NCI-H226 (cell line): ENCODE measurements around the gene MMP27.
A peak's percentile ranks its signal among the peaks of the same experiment; 100 is the strongest.

ENCODE experiments used
- DNase-seq: peaks from one replicate; pipeline ENCODE4 v3.0.0-alpha.2; 2015

MMP27 gene

GRCh38 chr11:102703826-102704493, 1.6 kb downstream of the MMP27 start:
- DNase-seq, result no peak

GRCh38 chr11:102695201-102695600, 10.4 kb downstream of the MMP27 start:
- DNase-seq, result no peak

GRCh38 chr11:102685754-102686153, 19.8 kb downstream of the MMP27 start:
- no peak for DNase-seq

- DNase-seq, result no peak
These were observed 20.2 kb downstream of the MMP27 start for GRCh38 chr11:102685338-102685737.

GRCh38 chr11:102683277-102683676, 22.3 kb downstream of the MMP27 start:
- DNase-seq, result no peak

- no peak for DNase-seq
These were observed 24.6 kb downstream of the MMP27 start for GRCh38 chr11:102680945-102681344.

- no peak for DNase-seq
These were observed 27.5 kb downstream of the MMP27 start for GRCh38 chr11:102678022-102678421.

- DNase-seq, result no peak
These were observed 29.5 kb downstream of the MMP27 start for GRCh38 chr11:102676084-102676483.

GRCh38 chr11:102669664-102670063, 35.9 kb downstream of the MMP27 start:
- no peak for DNase-seq

- peak; percentile 13 for DNase-seq
These were observed 39.1 kb downstream of the MMP27 start for GRCh38 chr11:102666331-102666957.

GRCh38 chr11:102664001-102664752, 41.4 kb downstream of the MMP27 start:
- no peak for DNase-seq

- no peak for DNase-seq
These were observed 43.0 kb downstream of the MMP27 start for GRCh38 chr11:102662607-102663006.

GRCh38 chr11:102661040-102661439, 44.5 kb downstream of the MMP27 start:
- no peak for DNase-seq

GRCh38 chr11:102656528-102656927, 49.0 kb downstream of the MMP27 start:
- no peak for DNase-seq

GRCh38 chr11:102655547-102655946, 50.0 kb downstream of the MMP27 start:
- no peak for DNase-seq

- no peak for DNase-seq
These were observed 50.8 kb downstream of the MMP27 start for GRCh38 chr11:102654761-102655160.

GRCh38 chr11:102653744-102654291, 51.8 kb downstream of the MMP27 start:
- DNase-seq, result no peak

- DNase-seq, result no peak
These were observed 58.1 kb downstream of the MMP27 start for GRCh38 chr11:102647430-102647829.

GRCh38 chr11:102643941-102644340, 61.6 kb downstream of the MMP27 start:
- DNase-seq, result no peak
